GM12875 (cell line): ENCODE data around the gene NLRX1.

ENCODE experiments used
- H3K4me3 ChIP-seq: one replicate; pipeline ENCODE4 v1.5.1; 2011; ENCODE audit warnings: low read depth, low read length, control low read depth
- CTCF ChIP-seq: IDR thresholded peaks from 2 replicates; pipeline ENCODE4 v1.5.1; 2011; ENCODE audit warnings: low read depth, mild to moderate bottlenecking, control low read depth, inconsistent platforms, low read length, moderate library complexity, borderline replicate concordance; ENCODE audit not compliant: insufficient read depth

The NLRX1 gene

GRCh38 chr11:119229288-119229672 lies 60.8 kb downstream of the NLRX1 start:
- TF ChIP-seq CTCF, result no peak
- no peak overlapping the region for H3K4me3 ChIP-seq

GRCh38 chr11:119229741-119230140 lies 61.2 kb downstream of the NLRX1 start:
- TF ChIP-seq CTCF, result no peak
- no peak overlapping the region for H3K4me3 ChIP-seq
